ENCODE data around the gene VTN. TPM values are rescaled to one million over a fixed set of nuclear protein-coding genes. Genes with fewer than 3 reads are reported as not detected.

VTN gene
- total and polyA plus RNA-seq, 2 donors (not counting 3 experiments of a cell fraction or from before 2014, with no cell fraction given): 1.1 TPM; not detected in 1

- dilution Hi-C loops (cut with MboI; ENCODE audit: extremely low pct_ligation_motif_present, low sequenced_read_pairs) (no loop called here), intact Hi-C loops (cut with micrococcal nuclease) (no loop called here)
- no peaks in the 10 kb centered on the region for H3K9me3 ChIP-seq (replicated peaks; ENCODE audit: control insufficient read depth, insufficient read depth, low read length)
- no peaks in the 10 kb centered on the region for H4K20me1 ChIP-seq (replicated peaks; ENCODE audit: control insufficient read depth, extremely low read depth, insufficient read depth, low read length)
- no peak for TF ChIP-seq POLR2A (IDR thresholded peaks at IDR 0.05; ENCODE audit: low read depth, low read length)
- no peak for TF ChIP-seq EZH2 (IDR thresholded peaks at IDR 0.05; ENCODE audit: borderline replicate concordance, low read depth, low read length, severe bottlenecking)
- TF ChIP-seq MYC (IDR thresholded peaks at IDR 0.05; ENCODE audit: low read depth, low read length): no peak
- no peak for TF ChIP-seq MAX (IDR thresholded peaks at IDR 0.05; ENCODE audit: insufficient read depth, insufficient read length)
- ChIA-PET POLR2A (no interaction called here), CTCF (interaction anchor here (1.2 kb wide), 1 partner anchor 12 kb away, joined by 3 read pairs; no protein-coding TSS in a partner anchor)
- no peak overlapping the region for H3K4me3 ChIP-seq (replicated peaks in 1 of 3; ENCODE audit: insufficient read depth in 1 of 3, low read depth in 1 of 3, low read length in 3 of 3)
- H3K9ac ChIP-seq (replicated peaks; ENCODE audit: extremely low read depth, insufficient read depth, low read length): no peak overlapping the region
- DNase-seq (ENCODE audit: low read depth, low spot score): no peak
- H3K9me1 ChIP-seq (replicated peaks; ENCODE audit: control insufficient read depth, extremely low read depth, insufficient read depth, low read length): no peaks in the 10 kb centered on the region
- peaks cover 8% of the 10 kb centered on the region for H3K4me1 ChIP-seq (ENCODE audit: control insufficient read depth, extremely low read depth, insufficient read depth, low read length)
- no TSS peak for BruUV-seq (replicated peaks)
- no peaks in the 10 kb centered on the region for H3K27me3 ChIP-seq (ENCODE audit: control insufficient read depth in 2 of 2, insufficient read depth in 2 of 2, low read length in 2 of 2)
- no peak for FAIRE-seq
- H3K36me3 ChIP-seq (ENCODE audit: control insufficient read depth in 2 of 2, extremely low read depth in 1 of 2, insufficient read depth in 2 of 2, low read length in 2 of 2): peaks cover 8 to 16% of the 10 kb centered on the region in 2 experiments
- no peak overlapping the region for H2AFZ ChIP-seq (ENCODE audit: low read depth, low read length)
- peaks cover 32% of the 10 kb centered on the region for H3K79me2 ChIP-seq (ENCODE audit: control insufficient read depth, insufficient read depth, low read length)
- no peak overlapping the region for H3K4me2 ChIP-seq (ENCODE audit: insufficient read depth, low read length)
- no peak overlapping the region for H3K27ac ChIP-seq (ENCODE audit: insufficient read depth, low read depth, low read length)
Measured at GRCh38 chr17:28324781-28325180, 45.3 kb downstream of the VTN start.

- H3K9ac ChIP-seq (replicated peaks; ENCODE audit: extremely low read depth, insufficient read depth, low read length): no peak overlapping the region
- H3K9me1 ChIP-seq (replicated peaks; ENCODE audit: control insufficient read depth, extremely low read depth, insufficient read depth, low read length): no peaks in the 10 kb centered on the region
- no peak for TF ChIP-seq JUN (IDR thresholded peaks at IDR 0.05; ENCODE audit: borderline replicate concordance, insufficient read depth, insufficient read length, low read depth)
- H4K20me1 ChIP-seq (replicated peaks; ENCODE audit: control insufficient read depth, extremely low read depth, insufficient read depth, low read length): no peaks in the 10 kb centered on the region
- H3K4me2 ChIP-seq (ENCODE audit: insufficient read depth, low read length): no peak overlapping the region
- no peak overlapping the region for H3K4me3 ChIP-seq (replicated peaks in 1 of 3; ENCODE audit: insufficient read depth in 1 of 3, low read depth in 1 of 3, low read length in 3 of 3)
- dilution Hi-C loops (cut with MboI; ENCODE audit: extremely low pct_ligation_motif_present, low sequenced_read_pairs) (no loop called here), intact Hi-C loops (cut with micrococcal nuclease) (no loop called here)
- no peaks in the 10 kb centered on the region for H3K9me3 ChIP-seq (replicated peaks; ENCODE audit: control insufficient read depth, insufficient read depth, low read length)
- FAIRE-seq: no peak
- H3K27ac ChIP-seq (ENCODE audit: insufficient read depth, low read depth, low read length): no peak overlapping the region
- POLR2A ChIA-PET: no interaction called here
- peaks cover 37% of the 10 kb centered on the region for H3K79me2 ChIP-seq (ENCODE audit: control insufficient read depth, insufficient read depth, low read length)
- no peak overlapping the region for H2AFZ ChIP-seq (ENCODE audit: low read depth, low read length)
- DNase-seq (ENCODE audit: low read depth, low spot score): no peak
- H3K27me3 ChIP-seq (ENCODE audit: control insufficient read depth in 2 of 2, insufficient read depth in 2 of 2, low read length in 2 of 2): no peaks in the 10 kb centered on the region
- CTCF ChIA-PET: no interaction called here
- peaks cover 7 to 14% of the 10 kb centered on the region in 2 experiments for H3K36me3 ChIP-seq (ENCODE audit: control insufficient read depth in 2 of 2, extremely low read depth in 1 of 2, insufficient read depth in 2 of 2, low read length in 2 of 2)
- BruUV-seq (replicated peaks): no TSS peak
- peaks cover 11% of the 10 kb centered on the region for H3K4me1 ChIP-seq (ENCODE audit: control insufficient read depth, extremely low read depth, insufficient read depth, low read length)
Measured at GRCh38 chr17:28324267-28324745, 45.8 kb downstream of the VTN start.

Data from endothelial cell of umbilical vein (primary cell).